ENCODE measurements around the gene HSD17B8. TPM values are rescaled to one million over a fixed set of nuclear protein-coding genes. Genes with fewer than 3 reads are reported as not detected.
A peak's percentile ranks its signal among the peaks of the same experiment; 100 is the strongest.

HSD17B8 gene
- polyA plus RNA-seq, 4 donors = 20.5 to 35.1 (median 26.7) TPM

- DNase-seq (ENCODE audit: low read depth in 4 of 4, low spot score in 3 of 4) = no peak
These were observed 30.8 kb downstream of the HSD17B8 start for GRCh38 chr6:33235221-33235634.

- DNase-seq (ENCODE audit: low read depth in 4 of 4, low spot score in 3 of 4) = no peak
These were observed 31.9 kb downstream of the HSD17B8 start for GRCh38 chr6:33236328-33236727.

- DNase-seq (ENCODE audit: low read depth in 4 of 4, low spot score in 3 of 4) = no peak
These were observed 32.4 kb downstream of the HSD17B8 start for GRCh38 chr6:33236852-33237251.

- DNase-seq (ENCODE audit: low read depth in 4 of 4, low spot score in 3 of 4) = no peak
These were observed 33.3 kb downstream of the HSD17B8 start for GRCh38 chr6:33237741-33238140.

- DNase-seq (ENCODE audit: low read depth in 4 of 4, low spot score in 3 of 4) = no peak
These were observed 37.5 kb downstream of the HSD17B8 start for GRCh38 chr6:33241968-33242367.

- no peak for DNase-seq (ENCODE audit: low read depth in 4 of 4, low spot score in 3 of 4)
These were observed 39.0 kb downstream of the HSD17B8 start for GRCh38 chr6:33243476-33243875.

GRCh38 chr6:33247977-33248642 is 43.7 kb downstream of the HSD17B8 start:
- DNase-seq (ENCODE audit: low read depth in 4 of 4, low spot score in 3 of 4) = peak; percentile 78 to 83 (median 82)

GRCh38 chr6:33248643-33248931 is 44.1 kb downstream of the HSD17B8 start:
- no peak for DNase-seq (ENCODE audit: low read depth in 4 of 4, low spot score in 3 of 4)

GRCh38 chr6:33248932-33249731 is 44.7 kb downstream of the HSD17B8 start:
- peak; percentile 89 to 96 (median 94) for DNase-seq (ENCODE audit: low read depth in 4 of 4, low spot score in 3 of 4)

GRCh38 chr6:33249732-33250630 is 45.5 kb downstream of the HSD17B8 start:
- DNase-seq (ENCODE audit: low read depth in 4 of 4, low spot score in 3 of 4) = no peak

GRCh38 chr6:33250731-33251130 is 46.3 kb downstream of the HSD17B8 start:
- DNase-seq (ENCODE audit: low read depth in 4 of 4, low spot score in 3 of 4) = no peak

- DNase-seq (ENCODE audit: low read depth in 4 of 4, low spot score in 3 of 4) = no peak
These were observed 47.0 kb downstream of the HSD17B8 start for GRCh38 chr6:33251395-33252012.

- DNase-seq (ENCODE audit: low read depth in 4 of 4, low spot score in 3 of 4) = no peak
These were observed 48.3 kb downstream of the HSD17B8 start for GRCh38 chr6:33252759-33253158.

GRCh38 chr6:33254591-33254990 is 50.1 kb downstream of the HSD17B8 start:
- no peak for DNase-seq (ENCODE audit: low read depth in 4 of 4, low spot score in 3 of 4)

Other genes with a start within 250 kb of the HSD17B8 start
- 100 to 1,000 TPM; 308 to 347 (median 326) TPM for gene BRD2, start 236.1 kb upstream of the HSD17B8 start, polyA plus RNA-seq (ENCODE audit: insufficient read length in 4 of 4)
- gene HLA-DOA, start 195.1 kb upstream of the HSD17B8 start, polyA plus RNA-seq (ENCODE audit: insufficient read length in 4 of 4) = 1 to 10 TPM; 4.7 to 5.8 (median 5.1) TPM
- gene HLA-DPA1, start 131.0 kb upstream of the HSD17B8 start, polyA plus RNA-seq (ENCODE audit: insufficient read length in 4 of 4) = 10 to 100 TPM; 17.9 to 37.0 (median 19.2) TPM
- gene HLA-DPB1, start 128.7 kb upstream of the HSD17B8 start, polyA plus RNA-seq (ENCODE audit: insufficient read length in 4 of 4) = 10 to 100 TPM; 18.4 to 24.2 (median 21.3) TPM
- 1 to 10 TPM; 4.7 to 5.6 (median 5.4) TPM for gene COL11A2, start 12.2 kb upstream of the HSD17B8 start, polyA plus RNA-seq (ENCODE audit: insufficient read length in 4 of 4)
- gene RXRB, start 4.0 kb upstream of the HSD17B8 start, polyA plus RNA-seq (ENCODE audit: insufficient read length in 4 of 4) = 10 to 100 TPM; 53.7 to 56.5 (median 54.3) TPM
- 100 to 1,000 TPM; 102 to 118 (median 105) TPM for gene SLC39A7, start 3.8 kb upstream of the HSD17B8 start, polyA plus RNA-seq (ENCODE audit: insufficient read length in 4 of 4)
- gene RING1, start 3.8 kb downstream of the HSD17B8 start, polyA plus RNA-seq (ENCODE audit: insufficient read length in 4 of 4) = 10 to 100 TPM; 51.5 to 64.6 (median 56.8) TPM
- 10 to 100 TPM; 64.3 to 81.7 (median 70.6) TPM for gene VPS52, start 67.2 kb downstream of the HSD17B8 start, polyA plus RNA-seq (ENCODE audit: insufficient read length in 4 of 4)
- gene RPS18, start 67.4 kb downstream of the HSD17B8 start, polyA plus RNA-seq (ENCODE audit: insufficient read length in 4 of 4) = 1,000 to 10,000 TPM; 2,953 to 3,403 (median 3,031) TPM
- gene B3GALT4, start 72.5 kb downstream of the HSD17B8 start, polyA plus RNA-seq (ENCODE audit: insufficient read length in 4 of 4) = 1 to 10 TPM; 4.2 to 5.8 (median 4.6) TPM
- 10 to 100 TPM; 59.9 to 72.6 (median 62.5) TPM for gene WDR46, start 84.6 kb downstream of the HSD17B8 start, polyA plus RNA-seq (ENCODE audit: insufficient read length in 4 of 4)
- gene PFDN6, start 84.9 kb downstream of the HSD17B8 start, polyA plus RNA-seq (ENCODE audit: insufficient read length in 4 of 4) = 10 to 100 TPM; 64.2 to 78.3 (median 73.5) TPM
- 100 to 1,000 TPM in 3 of 4 donors, 10 to 100 TPM in 1; 98.4 to 122 (median 109) TPM for gene RGL2, start 94.3 kb downstream of the HSD17B8 start, polyA plus RNA-seq (ENCODE audit: insufficient read length in 4 of 4)
- gene TAPBP, start 109.4 kb downstream of the HSD17B8 start, polyA plus RNA-seq (ENCODE audit: insufficient read length in 4 of 4) = 10 to 100 TPM; 31.8 to 43.1 (median 36.2) TPM
- 10 to 100 TPM; 23.9 to 26.2 (median 25.2) TPM for gene ZBTB22, start 113.1 kb downstream of the HSD17B8 start, polyA plus RNA-seq (ENCODE audit: insufficient read length in 4 of 4)
- gene DAXX, start 118.3 kb downstream of the HSD17B8 start, polyA plus RNA-seq (ENCODE audit: insufficient read length in 4 of 4) = 10 to 100 TPM; 52.3 to 58.4 (median 57.6) TPM
- gene KIFC1, start 187.2 kb downstream of the HSD17B8 start, polyA plus RNA-seq (ENCODE audit: insufficient read length in 4 of 4) = 10 to 100 TPM; 35.4 to 39.6 (median 38.3) TPM
- gene PHF1, start 206.4 kb downstream of the HSD17B8 start, polyA plus RNA-seq (ENCODE audit: insufficient read length in 4 of 4) = 10 to 100 TPM; 71.7 to 80.5 (median 73.3) TPM
- 100 to 1,000 TPM; 218 to 278 (median 226) TPM for gene CUTA, start 213.5 kb downstream of the HSD17B8 start, polyA plus RNA-seq (ENCODE audit: insufficient read length in 4 of 4)
- 10 to 100 TPM; 25.8 to 33.9 (median 30.6) TPM for gene SYNGAP1, start 215.4 kb downstream of the HSD17B8 start, polyA plus RNA-seq (ENCODE audit: insufficient read length in 4 of 4)
- 10 to 100 TPM; 15.3 to 18.0 (median 16.2) TPM for gene ZBTB9, start 249.9 kb downstream of the HSD17B8 start, polyA plus RNA-seq (ENCODE audit: insufficient read length in 4 of 4)

All from right renal pelvis (tissue), 4 donors.